Esophagus squamous epithelium (tissue), 5 donors: ENCODE measurements around the gene TRIM9. TPM values are rescaled to one million over a fixed set of nuclear protein-coding genes. Genes with fewer than 3 reads are reported as not detected.

ENCODE experiments used
- DNase-seq: peaks from one replicate; lab custom pipeline; 2025; lab: John Stamatoyannopoulos, UW
- H3K27ac ChIP-seq, 4 donors: fragments of 200-600 bp; sonication (generic); one replicate each; pipeline ENCODE4 v1.5.1; 2016 to 2019; ENCODE audit warnings: mild to moderate bottlenecking in 1 of 4
- H3K27me3 ChIP-seq, 4 donors: fragments of 200-600 bp; sonication (generic); 1 replicate in 3 of 4; 2 replicates in 1 of 4; pipeline versions ENCODE4 v1.5.1 to v1.6.0; 2017 to 2021; ENCODE audit warnings: antibody characterized with exemption in 1 of 4
- H3K36me3 ChIP-seq, 3 donors: fragments of 200-600 bp; sonication (generic); one replicate each; pipeline ENCODE4 v1.5.1; 2016 to 2019
- H3K4me1 ChIP-seq, 3 donors: fragments of 200-600 bp; sonication (generic); one replicate each; pipeline ENCODE4 v1.5.1; 2017 to 2019
- H3K4me3 ChIP-seq, 4 donors: fragments of 200-600 bp; sonication (generic); 1 replicate in 3 of 4; 2 replicates in 1 of 4; pipeline ENCODE4 v1.5.1; 2016 to 2019; ENCODE audit warnings: mild to moderate bottlenecking in 2 of 4, moderate library complexity in 1 of 4
- H3K9me3 ChIP-seq, 3 donors: fragments of 200-600 bp; sonication (generic); one replicate each; pipeline ENCODE4 v1.5.1; 2016 to 2019
- POLR2A ChIP-seq, 4 donors: fragments of 450-650 bp; IDR thresholded peaks; one replicate each; pipeline ENCODE4 v1.6.1; 2017; ENCODE audit warnings: antibody characterized with exemption in 4 of 4, mild to moderate bottlenecking in 4 of 4, moderate library complexity in 3 of 4
- WGBS, 2 donors: methylation state at CpG; one replicate each; pipeline ENCODE4 v1.1.5; 2018; 5-methylcytosine and 5-hydroxymethylcytosine counted together
- intact Hi-C: fragments of 100-400 bp; cut with DNase I; formaldehyde crosslinking; loops from one replicate; pipeline ENCODE4 v1.15.0; 2022
- total RNA-seq, 4 donors: library from RNA; depleted of rRNA; stranded (reverse); fragments of >200 nt; gene quantifications; one replicate each; pipeline ENCODE4 v1.1.0, GENCODE V29; 2016
- TF ChIP-seq, protein P1 (sequence below), 6 experiments: fragments of 450-650 bp in 4 of 6; fragments of 200-600 bp in 2 of 6; sonication (generic) in 2 of 6; IDR thresholded peaks; one replicate each; pipeline ENCODE4 v1.5.1; 2016 to 2019; ENCODE audit warnings: antibody characterized with exemption in 6 of 6, mild to moderate bottlenecking in 4 of 6, moderate library complexity in 4 of 6
- donor health status: DM: yes; HTN: yes; CAD: no.

The TRIM9 gene
- total RNA-seq, 4 donors from 2014 or later = 0.09 to 3.1 (median 0.21) TPM; not detected in 1

DNA sequence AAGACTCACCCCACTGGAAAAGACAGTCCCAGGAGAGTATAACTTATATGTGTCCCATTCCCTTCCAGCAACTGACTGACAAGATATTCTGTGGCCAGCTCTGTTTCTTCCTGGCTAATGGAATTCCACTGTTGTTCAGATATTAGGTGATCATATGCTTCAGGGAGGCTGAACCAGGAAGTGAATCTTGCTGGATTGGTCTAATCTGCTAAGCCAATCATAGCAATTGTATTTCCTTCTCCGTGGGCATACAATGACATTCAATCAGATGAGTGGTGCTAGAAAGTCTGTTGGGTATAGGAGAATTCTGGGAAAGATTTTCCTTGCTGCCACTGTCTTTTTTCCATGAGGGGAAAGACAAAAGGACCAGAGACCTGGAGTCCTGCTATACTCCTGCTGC, 162.7 kb downstream of the TRIM9 start:
- TF ChIP-seq, protein P1, sequence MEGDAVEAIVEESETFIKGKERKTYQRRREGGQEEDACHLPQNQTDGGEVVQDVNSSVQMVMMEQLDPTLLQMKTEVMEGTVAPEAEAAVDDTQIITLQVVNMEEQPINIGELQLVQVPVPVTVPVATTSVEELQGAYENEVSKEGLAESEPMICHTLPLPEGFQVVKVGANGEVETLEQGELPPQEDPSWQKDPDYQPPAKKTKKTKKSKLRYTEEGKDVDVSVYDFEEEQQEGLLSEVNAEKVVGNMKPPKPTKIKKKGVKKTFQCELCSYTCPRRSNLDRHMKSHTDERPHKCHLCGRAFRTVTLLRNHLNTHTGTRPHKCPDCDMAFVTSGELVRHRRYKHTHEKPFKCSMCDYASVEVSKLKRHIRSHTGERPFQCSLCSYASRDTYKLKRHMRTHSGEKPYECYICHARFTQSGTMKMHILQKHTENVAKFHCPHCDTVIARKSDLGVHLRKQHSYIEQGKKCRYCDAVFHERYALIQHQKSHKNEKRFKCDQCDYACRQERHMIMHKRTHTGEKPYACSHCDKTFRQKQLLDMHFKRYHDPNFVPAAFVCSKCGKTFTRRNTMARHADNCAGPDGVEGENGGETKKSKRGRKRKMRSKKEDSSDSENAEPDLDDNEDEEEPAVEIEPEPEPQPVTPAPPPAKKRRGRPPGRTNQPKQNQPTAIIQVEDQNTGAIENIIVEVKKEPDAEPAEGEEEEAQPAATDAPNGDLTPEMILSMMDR (IDR thresholded peaks at IDR 0.05) = no peak
- no peak for TF ChIP-seq POLR2A (IDR thresholded peaks at IDR 0.05)
- H3K4me3 ChIP-seq = no peak overlapping the region
- whole genome bisulfite sequencing, 2 donors = 45 to 50% methylated on average over 1 of the region's 1 CpG
- peaks cover 0 to 9% (median 5%) of the 10 kb centered on the region in 3 donors for H3K4me1 ChIP-seq
- peak overlapping the region in 1 of 4 donors; percentile 36 for H3K27ac ChIP-seq
- intact Hi-C loops = no loop called here
- H3K36me3 ChIP-seq = peaks cover 0 to 94% (median 0%) of the 10 kb centered on the region in 3 donors
- no peaks in the 10 kb centered on the region for H3K9me3 ChIP-seq
- no peaks in the 10 kb centered on the region for H3K27me3 ChIP-seq
- DNase-seq = no peak

DNA sequence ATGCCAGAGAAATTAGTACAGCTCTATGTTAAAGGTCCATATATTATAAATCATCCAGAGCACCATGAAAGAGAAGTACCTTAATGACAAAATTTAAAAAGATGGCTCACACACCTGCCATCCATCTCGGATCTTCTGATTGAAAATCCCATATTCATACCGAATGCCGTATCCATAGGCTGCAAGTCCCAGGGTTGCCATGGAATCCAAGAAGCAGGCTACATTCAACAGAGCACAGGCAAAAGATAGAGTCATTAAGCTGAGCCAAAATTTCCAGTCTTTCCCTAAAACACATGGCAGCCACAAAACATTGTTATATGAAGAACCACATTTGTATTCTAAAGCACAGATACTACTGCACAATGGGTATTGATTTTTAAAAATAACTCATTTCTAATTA, 163.3 kb downstream of the TRIM9 start:
- WGBS, 2 donors = 91 to 94% methylated on average over 3 of the region's 3 CpGs

DNA sequence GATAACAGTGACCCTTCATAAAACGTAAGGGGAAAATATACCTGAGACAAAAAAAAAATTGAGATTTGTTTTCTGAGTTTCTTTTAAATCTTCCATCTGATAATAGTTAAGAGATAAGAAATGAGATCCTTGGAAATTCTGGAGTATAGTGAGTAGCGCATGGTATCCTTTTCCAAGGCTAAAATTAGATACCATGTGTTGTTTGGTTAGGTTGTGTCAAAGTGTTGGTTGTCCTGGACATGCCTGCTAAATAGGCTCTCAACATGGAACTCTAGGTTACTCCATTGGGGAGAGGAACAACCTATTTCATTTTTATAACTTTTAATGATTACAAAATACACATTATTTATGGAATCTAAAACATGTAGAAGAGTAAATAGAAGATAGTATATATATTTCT, 165.4 kb downstream of the TRIM9 start:
- DNase-seq = no peak
- H3K4me1 ChIP-seq = no peaks in the 10 kb centered on the region
- H3K9me3 ChIP-seq = no peaks in the 10 kb centered on the region
- intact Hi-C loops = no loop called here
- no peak overlapping the region for H3K27ac ChIP-seq
- peaks cover 0 to 93% (median 0%) of the 10 kb centered on the region in 3 donors for H3K36me3 ChIP-seq
- 64 to 86% methylated on average over 2 of the region's 2 CpGs for WGBS, 2 donors
- H3K27me3 ChIP-seq = no peaks in the 10 kb centered on the region
- no peak overlapping the region for H3K4me3 ChIP-seq
- TF ChIP-seq POLR2A (IDR thresholded peaks at IDR 0.05) = no peak
- TF ChIP-seq, protein P1 (IDR thresholded peaks at IDR 0.05) = no peak

More for the DNA sequence above, 163.3 kb downstream of the TRIM9 start:
- no peaks in the 10 kb centered on the region for H3K9me3 ChIP-seq
- no peak for TF ChIP-seq POLR2A (IDR thresholded peaks at IDR 0.05)
- TF ChIP-seq, protein P1 (IDR thresholded peaks at IDR 0.05) = no peak
- H3K27me3 ChIP-seq = no peaks in the 10 kb centered on the region
- peaks cover 0 to 97% (median 0%) of the 10 kb centered on the region in 3 donors for H3K36me3 ChIP-seq
- no peak overlapping the region for H3K4me3 ChIP-seq
- peaks cover 0 to 3% (median 0%) of the 10 kb centered on the region in 3 donors for H3K4me1 ChIP-seq
- intact Hi-C loops = no loop called here
- no peak overlapping the region for H3K27ac ChIP-seq
- no peak for DNase-seq

GRCh38 chr14:50928002-50928635, 166.8 kb downstream of the TRIM9 start:
- no peaks in the 10 kb centered on the region for H3K9me3 ChIP-seq
- peak overlapping the region in 1 of 4 donors; percentile 60 for H3K27ac ChIP-seq
- H3K36me3 ChIP-seq = peaks cover 0 to 94% (median 0%) of the 10 kb centered on the region in 3 donors
- no peaks in the 10 kb centered on the region for H3K4me1 ChIP-seq
- H3K4me3 ChIP-seq = no peak overlapping the region
- DNase-seq = no peak
- no peaks in the 10 kb centered on the region for H3K27me3 ChIP-seq
- intact Hi-C loops = no loop called here
- no peak for TF ChIP-seq POLR2A (IDR thresholded peaks at IDR 0.05)
- TF ChIP-seq, protein P1 (IDR thresholded peaks at IDR 0.05) = no peak
- 83 to 86% methylated on average over 6 of the region's 6 CpGs for WGBS, 2 donors

GRCh38 chr14:50926851-50927386, 168.0 kb downstream of the TRIM9 start:
- H3K4me3 ChIP-seq = no peak overlapping the region
- H3K27me3 ChIP-seq = no peaks in the 10 kb centered on the region
- no peak overlapping the region for H3K27ac ChIP-seq
- H3K36me3 ChIP-seq = peaks cover 0 to 94% (median 0%) of the 10 kb centered on the region in 3 donors
- WGBS, 2 donors = 70 to 74% methylated on average over 3 of the region's 3 CpGs
- no peaks in the 10 kb centered on the region for H3K9me3 ChIP-seq
- TF ChIP-seq, protein P1 (IDR thresholded peaks at IDR 0.05) = no peak
- no peak for TF ChIP-seq POLR2A (IDR thresholded peaks at IDR 0.05)
- intact Hi-C loops = no loop called here
- no peak for DNase-seq
- no peaks in the 10 kb centered on the region for H3K4me1 ChIP-seq
